GM10248 (cell line): Measurements from ENCODE around the gene TMEM176B.
"Not testable (repeated sequence)": the region's sequence is repeated elsewhere in the genome, so short reads cannot be mapped to it uniquely, and the experiment has no call there.

Experiments
- CTCF ChIA-PET: fragments of 300-600 bp; sonication (Branson Sonifier 250); formaldehyde crosslinking; extraction: SDS; loops from one replicate; lab custom pipeline; 2021; ENCODE audit warnings: antibody characterized with exemption; lab: Yijun Ruan, JAX
- POLR2A ChIA-PET: fragments of 350-650 bp; sonication (Branson Sonifier 250); formaldehyde crosslinking; extraction: SDS; loops from one replicate; lab custom pipeline; 2020; ENCODE audit warnings: antibody characterized with exemption; lab: Yijun Ruan, JAX
- DNase-seq: peaks from one replicate; pipeline ENCODE4 v3.0.0; 2012; ENCODE audit errors: extremely low spot score
- TF ChIP-seq, protein P1 (sequence below): IDR thresholded peaks from 2 replicates; pipeline ENCODE4 v1.5.1; 2012; ENCODE audit warnings: mild to moderate bottlenecking, low read depth; ENCODE audit errors: extremely low read depth, missing control alignments, control extremely low read depth

Gene TMEM176B

DNA sequence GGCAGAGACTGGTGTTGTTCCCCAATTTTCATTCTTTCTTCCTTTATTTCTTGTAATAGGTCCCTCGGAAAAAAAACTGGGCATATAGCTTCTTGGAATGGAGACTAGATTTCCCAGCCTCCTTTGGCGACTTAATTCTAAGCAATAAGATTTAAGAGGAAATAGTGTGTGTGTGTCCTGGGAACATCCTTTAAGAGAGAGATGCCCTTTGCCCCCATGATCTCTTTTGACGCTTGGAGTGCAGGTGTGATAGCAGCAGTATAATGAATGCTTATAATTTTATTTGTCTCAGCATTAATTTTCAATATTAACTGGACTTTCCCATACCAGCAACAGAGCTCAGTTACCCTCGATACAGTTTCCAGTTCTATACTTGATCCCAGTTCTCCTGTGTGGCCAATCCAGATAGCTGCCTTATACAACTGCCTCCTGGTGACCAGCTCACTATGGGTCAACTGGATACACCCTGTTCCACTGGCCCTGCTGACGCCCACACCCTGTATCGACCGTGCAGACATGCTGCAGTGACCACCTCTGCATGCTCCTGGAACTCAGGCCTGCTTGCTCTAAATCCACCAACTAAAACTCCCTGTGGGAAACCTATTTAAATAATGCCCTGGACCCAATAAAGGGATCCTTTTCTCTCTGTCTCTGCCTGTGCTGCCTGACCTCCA is 14.3 kb upstream of the TMEM176B start:
- ChIA-PET CTCF (interaction anchor here (1.2 to 2.8 kb wide), 2 partner anchors 64 to 84 kb away, joined by 3 to 6 read pairs; no protein-coding TSS in a partner anchor), POLR2A (no interaction called here)

DNA sequence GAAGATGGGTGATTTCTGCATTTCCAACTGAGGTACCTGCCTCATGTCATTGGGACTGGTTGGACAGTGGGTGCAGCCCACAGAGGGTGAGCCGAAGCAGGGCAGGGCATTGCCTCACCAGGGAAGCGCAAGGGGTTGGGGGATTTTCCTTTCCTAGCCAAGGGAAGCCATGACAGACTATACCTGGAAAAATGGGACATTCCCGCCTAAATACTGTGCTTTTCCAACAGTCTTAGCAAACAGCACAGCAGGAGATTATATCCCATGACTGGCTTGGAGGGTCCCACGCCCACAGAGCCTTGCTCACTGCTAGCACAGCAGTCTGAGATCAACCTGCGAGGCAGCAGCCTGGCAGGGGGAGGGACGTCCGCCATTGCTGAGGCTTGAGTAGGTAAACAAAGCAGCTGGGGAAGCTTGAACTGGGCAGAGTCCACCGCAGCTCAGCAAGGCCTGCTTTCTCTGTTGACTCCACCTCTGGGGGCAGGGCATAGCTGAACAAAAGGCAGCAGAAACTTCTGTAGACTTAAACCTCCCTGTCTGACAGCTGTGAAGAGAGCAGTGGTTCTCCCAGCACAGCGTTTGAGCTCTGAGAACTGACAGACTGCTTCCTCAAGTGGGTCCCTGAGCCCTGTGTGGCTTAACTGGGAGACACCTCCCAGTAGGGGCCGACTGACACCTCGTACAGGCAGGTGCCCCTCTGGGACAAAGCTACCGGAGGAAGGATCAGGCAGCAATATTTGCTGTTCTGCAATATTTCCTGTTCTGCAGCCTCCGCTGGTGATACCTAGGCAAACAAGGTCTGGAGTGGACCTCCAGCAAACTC is 7.7 kb upstream of the TMEM176B start:
- DNase-seq, result not testable (repeated sequence)
- POLR2A ChIA-PET, result interaction anchor here (0.6 kb wide), 1 partner anchor 13 kb away, joined by 3 read pairs; no protein-coding TSS in a partner anchor
- CTCF ChIA-PET, result interaction anchor here (1.6 kb wide), 1 partner anchor 21 kb away, joined by 7 read pairs; no protein-coding TSS in a partner anchor

More for the DNA sequence above, 14.3 kb upstream of the TMEM176B start:
- TF ChIP-seq, protein P1, sequence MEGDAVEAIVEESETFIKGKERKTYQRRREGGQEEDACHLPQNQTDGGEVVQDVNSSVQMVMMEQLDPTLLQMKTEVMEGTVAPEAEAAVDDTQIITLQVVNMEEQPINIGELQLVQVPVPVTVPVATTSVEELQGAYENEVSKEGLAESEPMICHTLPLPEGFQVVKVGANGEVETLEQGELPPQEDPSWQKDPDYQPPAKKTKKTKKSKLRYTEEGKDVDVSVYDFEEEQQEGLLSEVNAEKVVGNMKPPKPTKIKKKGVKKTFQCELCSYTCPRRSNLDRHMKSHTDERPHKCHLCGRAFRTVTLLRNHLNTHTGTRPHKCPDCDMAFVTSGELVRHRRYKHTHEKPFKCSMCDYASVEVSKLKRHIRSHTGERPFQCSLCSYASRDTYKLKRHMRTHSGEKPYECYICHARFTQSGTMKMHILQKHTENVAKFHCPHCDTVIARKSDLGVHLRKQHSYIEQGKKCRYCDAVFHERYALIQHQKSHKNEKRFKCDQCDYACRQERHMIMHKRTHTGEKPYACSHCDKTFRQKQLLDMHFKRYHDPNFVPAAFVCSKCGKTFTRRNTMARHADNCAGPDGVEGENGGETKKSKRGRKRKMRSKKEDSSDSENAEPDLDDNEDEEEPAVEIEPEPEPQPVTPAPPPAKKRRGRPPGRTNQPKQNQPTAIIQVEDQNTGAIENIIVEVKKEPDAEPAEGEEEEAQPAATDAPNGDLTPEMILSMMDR, result no peak
- DNase-seq, result no peak

DNA sequence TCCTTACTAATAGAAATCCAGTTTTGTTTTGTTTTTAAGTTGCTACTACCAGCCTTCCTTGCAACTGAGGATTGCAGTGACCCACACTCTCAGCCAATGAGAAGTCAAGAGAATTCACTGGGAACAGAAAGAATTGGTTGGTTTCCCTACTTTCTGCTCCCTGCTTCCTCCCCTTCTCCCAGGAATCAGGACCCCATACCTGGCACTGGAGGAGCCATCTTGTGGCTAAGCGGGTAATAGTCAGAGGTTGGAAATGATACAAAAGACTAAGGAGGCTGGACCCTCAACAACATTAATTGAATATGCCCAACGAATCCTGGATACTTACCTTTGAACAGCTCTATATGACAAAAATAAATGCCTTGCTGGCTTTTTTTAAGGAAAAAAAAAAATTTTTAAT is 6.7 kb upstream of the TMEM176B start:
- POLR2A ChIA-PET, result no interaction called here
- DNase-seq, result no peak
- CTCF ChIA-PET, result no interaction called here
- TF ChIP-seq, protein P1, result no peak

DNA sequence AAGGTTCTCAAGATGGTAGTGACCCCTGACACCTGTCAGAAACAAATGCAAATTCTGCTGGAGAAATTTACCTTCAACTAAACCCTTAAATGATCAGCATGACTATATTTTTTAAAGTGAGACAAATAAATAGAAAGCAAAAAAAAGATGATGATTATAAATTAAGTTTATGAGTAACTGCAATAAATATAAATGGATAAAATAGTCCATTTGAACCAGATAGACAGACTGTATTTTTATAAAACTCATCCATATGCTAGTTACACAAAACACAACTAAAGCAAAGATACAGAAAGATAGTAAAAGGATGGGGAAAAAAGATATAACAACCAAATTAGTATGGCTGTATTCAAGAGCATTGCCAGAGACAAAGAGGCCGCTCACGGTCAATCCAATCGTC is 6.3 kb upstream of the TMEM176B start:
- TF ChIP-seq, protein P1, result no peak
- ChIA-PET CTCF (no interaction called here), POLR2A (no interaction called here)

DNA sequence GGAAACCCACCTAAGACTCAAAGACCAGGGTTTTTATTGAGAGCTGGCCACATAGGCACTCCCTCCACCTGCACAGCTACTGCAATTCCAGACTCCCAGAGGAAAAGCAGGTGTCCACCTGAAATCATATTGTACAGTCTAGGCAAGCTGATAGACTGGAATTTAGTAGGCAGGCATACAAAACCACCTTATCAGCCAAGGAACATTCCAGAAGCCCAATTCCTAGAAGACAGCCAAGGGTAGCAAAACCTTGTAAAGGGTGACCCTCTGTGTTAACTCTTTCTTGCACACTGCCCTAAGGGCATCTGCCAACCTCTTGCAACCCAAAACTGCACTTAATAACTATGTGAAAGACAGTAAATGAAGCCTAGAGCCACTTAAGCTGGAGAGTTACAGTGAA is 5.7 kb upstream of the TMEM176B start:
- TF ChIP-seq, protein P1, result no peak
- CTCF ChIA-PET, result no interaction called here
- POLR2A ChIA-PET, result no interaction called here
- no peak for DNase-seq

More for the DNA sequence above, 6.3 kb upstream of the TMEM176B start:
- no peak for DNase-seq

DNA sequence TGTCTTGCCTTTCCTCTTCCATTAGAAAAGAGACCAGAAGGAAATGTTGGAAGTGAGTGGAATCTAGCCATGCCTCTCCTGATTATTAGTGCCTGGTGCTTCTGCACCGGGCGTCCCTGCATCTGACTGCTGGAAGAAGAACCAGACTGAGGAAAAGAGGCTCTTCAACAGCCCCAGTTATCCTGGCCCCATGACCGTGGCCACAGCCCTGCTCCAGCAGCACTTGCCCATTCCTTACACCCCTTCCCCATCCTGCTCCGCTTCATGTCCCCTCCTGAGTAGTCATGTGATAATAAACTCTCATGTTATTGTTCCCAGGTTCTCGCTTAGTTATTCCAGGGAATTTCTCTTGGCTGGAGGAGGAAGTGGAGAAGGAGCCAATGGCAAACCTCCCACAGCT is 4.6 kb upstream of the TMEM176B start:
- no peak for DNase-seq
- CTCF ChIA-PET, result no interaction called here
- POLR2A ChIA-PET, result no interaction called here
- TF ChIP-seq, protein P1, result no peak
